ENCODE data around the gene DLGAP5.

Gene DLGAP5, protein sequence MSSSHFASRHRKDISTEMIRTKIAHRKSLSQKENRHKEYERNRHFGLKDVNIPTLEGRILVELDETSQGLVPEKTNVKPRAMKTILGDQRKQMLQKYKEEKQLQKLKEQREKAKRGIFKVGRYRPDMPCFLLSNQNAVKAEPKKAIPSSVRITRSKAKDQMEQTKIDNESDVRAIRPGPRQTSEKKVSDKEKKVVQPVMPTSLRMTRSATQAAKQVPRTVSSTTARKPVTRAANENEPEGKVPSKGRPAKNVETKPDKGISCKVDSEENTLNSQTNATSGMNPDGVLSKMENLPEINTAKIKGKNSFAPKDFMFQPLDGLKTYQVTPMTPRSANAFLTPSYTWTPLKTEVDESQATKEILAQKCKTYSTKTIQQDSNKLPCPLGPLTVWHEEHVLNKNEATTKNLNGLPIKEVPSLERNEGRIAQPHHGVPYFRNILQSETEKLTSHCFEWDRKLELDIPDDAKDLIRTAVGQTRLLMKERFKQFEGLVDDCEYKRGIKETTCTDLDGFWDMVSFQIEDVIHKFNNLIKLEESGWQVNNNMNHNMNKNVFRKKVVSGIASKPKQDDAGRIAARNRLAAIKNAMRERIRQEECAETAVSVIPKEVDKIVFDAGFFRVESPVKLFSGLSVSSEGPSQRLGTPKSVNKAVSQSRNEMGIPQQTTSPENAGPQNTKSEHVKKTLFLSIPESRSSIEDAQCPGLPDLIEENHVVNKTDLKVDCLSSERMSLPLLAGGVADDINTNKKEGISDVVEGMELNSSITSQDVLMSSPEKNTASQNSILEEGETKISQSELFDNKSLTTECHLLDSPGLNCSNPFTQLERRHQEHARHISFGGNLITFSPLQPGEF

DNA sequence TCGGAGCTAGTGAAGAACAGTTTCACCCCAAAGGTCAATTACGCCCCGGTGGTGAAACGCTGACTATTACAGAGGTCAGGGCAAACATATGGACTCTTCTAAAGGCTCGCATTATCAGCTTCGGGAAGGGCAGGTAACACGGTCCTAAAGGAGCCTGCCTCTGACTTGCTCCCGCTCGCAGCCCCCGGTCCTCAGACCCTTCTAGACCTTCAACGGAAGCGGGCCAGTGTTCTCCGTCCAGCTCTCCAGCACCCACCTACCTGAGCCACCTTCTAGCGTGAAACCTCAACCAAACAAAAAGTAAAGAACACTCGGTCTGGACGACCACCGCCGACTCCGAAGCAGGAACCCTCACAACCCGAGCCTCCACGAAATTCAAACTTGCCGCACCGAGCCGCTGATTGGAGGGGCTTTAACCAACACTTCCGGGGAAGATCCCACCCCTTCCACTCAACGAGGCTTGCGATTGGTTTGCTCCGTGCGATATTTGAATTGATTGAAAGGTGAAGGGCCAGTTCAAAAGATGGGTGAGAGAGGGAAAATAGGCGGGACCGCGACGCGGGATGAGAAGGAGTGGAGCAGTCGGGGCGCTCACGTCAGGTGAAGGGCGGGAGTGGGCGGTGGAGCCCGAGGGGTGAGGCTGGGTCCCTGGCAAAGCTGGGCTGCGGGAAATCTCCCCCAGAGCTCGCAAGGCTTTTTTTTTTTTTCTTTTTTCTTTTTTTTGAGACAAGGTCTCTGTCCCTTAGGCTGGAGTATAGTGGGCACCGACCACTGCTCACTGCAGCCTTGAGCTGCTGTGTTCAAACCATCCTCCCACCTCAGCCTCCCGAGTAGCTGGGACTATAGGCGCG is at the start of gene DLGAP5:
Gene DLGAP5, minus strand, starts transcription at position 383 of the 851 bp plus-strand sequence. CDS start 2,406 bp downstream, outside the sequence.
- Histone ChIP-seq H3K4me3 (ENCODE audit: low read depth in 1 of 2, low read length in 2 of 2) (peak within 1 kb of the TSS; percentile 9 to 74), H3K9ac (ENCODE audit: low read length) (peak within 1 kb of the TSS; percentile 23), H3K27ac (ENCODE audit: low read depth, low read length) (no peak within 1 kb of the TSS), H3K27me3 (ENCODE audit: control insufficient read depth in 1 of 2, insufficient read depth in 2 of 2, low read length in 2 of 2) (no peaks in the 10 kb centered on the region), H3K36me3 (ENCODE audit: insufficient read depth, low read length) (no peaks in the 10 kb centered on the region), H3K4me1 (ENCODE audit: insufficient read depth, low read length) (peaks cover 6% of the 10 kb centered on the region), H3K9me3 (ENCODE audit: low read length) (no peaks in the 10 kb centered on the region)

- H3K9me3 ChIP-seq (ENCODE audit: low read length), result no peaks in the 10 kb centered on the region
- H3K27ac ChIP-seq (ENCODE audit: low read depth, low read length), result no peak overlapping the region
- H3K4me3 ChIP-seq (ENCODE audit: low read depth in 1 of 2, low read length in 2 of 2), result no peak overlapping the region
- no peaks in the 10 kb centered on the region for H3K36me3 ChIP-seq (ENCODE audit: insufficient read depth, low read length)
- H3K27me3 ChIP-seq (ENCODE audit: control insufficient read depth in 1 of 2, insufficient read depth in 2 of 2, low read length in 2 of 2), result peaks cover 0 to 4% of the 10 kb centered on the region in 2 donors
- no peaks in the 10 kb centered on the region for H3K4me1 ChIP-seq (ENCODE audit: insufficient read depth, low read length)
- H3K9ac ChIP-seq (ENCODE audit: low read length), result no peak overlapping the region
Measured at GRCh38 chr14:55240526-55241178, 49.3 kb upstream of the DLGAP5 start.

- H3K27ac ChIP-seq (ENCODE audit: low read depth, low read length), result no peak overlapping the region
- H3K27me3 ChIP-seq (ENCODE audit: control insufficient read depth in 1 of 2, insufficient read depth in 2 of 2, low read length in 2 of 2), result peaks cover 0 to 4% of the 10 kb centered on the region in 2 donors
- H3K9ac ChIP-seq (ENCODE audit: low read length), result no peak overlapping the region
- H3K4me1 ChIP-seq (ENCODE audit: insufficient read depth, low read length), result no peaks in the 10 kb centered on the region
- H3K36me3 ChIP-seq (ENCODE audit: insufficient read depth, low read length), result no peaks in the 10 kb centered on the region
- no peak overlapping the region for H3K4me3 ChIP-seq (ENCODE audit: low read depth in 1 of 2, low read length in 2 of 2)
- no peaks in the 10 kb centered on the region for H3K9me3 ChIP-seq (ENCODE audit: low read length)
Measured at GRCh38 chr14:55239320-55239719, 47.9 kb upstream of the DLGAP5 start.

- Histone ChIP-seq H3K27me3 (ENCODE audit: control insufficient read depth in 1 of 2, insufficient read depth in 2 of 2, low read length in 2 of 2) (peaks cover 0 to 4% of the 10 kb centered on the region in 2 donors), H3K4me3 (ENCODE audit: low read depth in 1 of 2, low read length in 2 of 2) (no peak overlapping the region)
Measured at GRCh38 chr14:55238019-55238680, 46.8 kb upstream of the DLGAP5 start.

DNA sequence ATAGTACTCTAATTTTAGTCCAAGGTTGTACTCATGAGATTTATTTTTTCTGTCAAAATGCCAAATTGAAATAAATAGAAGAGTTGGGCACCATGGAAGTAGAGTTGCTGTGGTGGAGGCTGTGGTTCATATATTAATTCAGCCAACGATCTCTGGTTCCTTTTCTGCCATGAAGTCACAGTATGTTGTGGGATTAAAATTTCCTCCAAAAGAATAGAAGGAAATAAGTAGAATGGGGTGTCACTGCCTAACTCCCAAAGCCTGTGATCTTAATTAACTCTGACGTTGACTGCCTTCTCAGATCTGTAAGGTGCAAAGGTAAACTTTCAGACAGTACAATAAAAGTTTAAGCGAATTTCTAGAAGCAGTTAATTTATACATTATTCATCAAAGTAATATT is 42.2 kb upstream of the DLGAP5 start:
- H3K4me3 ChIP-seq (ENCODE audit: low read depth in 1 of 2, low read length in 2 of 2), result no peak overlapping the region
- no peaks in the 10 kb centered on the region for H3K9me3 ChIP-seq (ENCODE audit: low read length)
- no peaks in the 10 kb centered on the region for H3K4me1 ChIP-seq (ENCODE audit: insufficient read depth, low read length)
- no peak overlapping the region for H3K27ac ChIP-seq (ENCODE audit: low read depth, low read length)
- H3K27me3 ChIP-seq (ENCODE audit: control insufficient read depth in 1 of 2, insufficient read depth in 2 of 2, low read length in 2 of 2), result no peaks in the 10 kb centered on the region
- H3K36me3 ChIP-seq (ENCODE audit: insufficient read depth, low read length), result no peaks in the 10 kb centered on the region
- no peak overlapping the region for H3K9ac ChIP-seq (ENCODE audit: low read length)

More at GRCh38 chr14:55238019-55238680, 46.8 kb upstream of the DLGAP5 start:
- Histone ChIP-seq H3K36me3 (ENCODE audit: insufficient read depth, low read length) (no peaks in the 10 kb centered on the region), H3K27ac (ENCODE audit: low read depth, low read length) (no peak overlapping the region), H3K4me1 (ENCODE audit: insufficient read depth, low read length) (no peaks in the 10 kb centered on the region), H3K9ac (ENCODE audit: low read length) (no peak overlapping the region), H3K9me3 (ENCODE audit: low read length) (no peaks in the 10 kb centered on the region)

- H3K4me3 ChIP-seq (ENCODE audit: low read depth in 1 of 2, low read length in 2 of 2), result no peak overlapping the region
- H3K36me3 ChIP-seq (ENCODE audit: insufficient read depth, low read length), result no peaks in the 10 kb centered on the region
- no peaks in the 10 kb centered on the region for H3K4me1 ChIP-seq (ENCODE audit: insufficient read depth, low read length)
- H3K27ac ChIP-seq (ENCODE audit: low read depth, low read length), result no peak overlapping the region
- no peak overlapping the region for H3K9ac ChIP-seq (ENCODE audit: low read length)
- no peaks in the 10 kb centered on the region for H3K27me3 ChIP-seq (ENCODE audit: control insufficient read depth in 1 of 2, insufficient read depth in 2 of 2, low read length in 2 of 2)
- H3K9me3 ChIP-seq (ENCODE audit: low read length), result no peaks in the 10 kb centered on the region
Measured at GRCh38 chr14:55228261-55228660, 36.9 kb upstream of the DLGAP5 start.

- Histone ChIP-seq H3K4me3 (ENCODE audit: low read depth in 1 of 2, low read length in 2 of 2) (no peak overlapping the region), H3K9me3 (ENCODE audit: low read length) (no peaks in the 10 kb centered on the region), H3K9ac (ENCODE audit: low read length) (no peak overlapping the region), H3K4me1 (ENCODE audit: insufficient read depth, low read length) (no peaks in the 10 kb centered on the region), H3K27ac (ENCODE audit: low read depth, low read length) (no peak overlapping the region), H3K27me3 (ENCODE audit: control insufficient read depth in 1 of 2, insufficient read depth in 2 of 2, low read length in 2 of 2) (no peaks in the 10 kb centered on the region), H3K36me3 (ENCODE audit: insufficient read depth, low read length) (no peaks in the 10 kb centered on the region)
Measured at GRCh38 chr14:55223364-55223763, 32.0 kb upstream of the DLGAP5 start.

DNA sequence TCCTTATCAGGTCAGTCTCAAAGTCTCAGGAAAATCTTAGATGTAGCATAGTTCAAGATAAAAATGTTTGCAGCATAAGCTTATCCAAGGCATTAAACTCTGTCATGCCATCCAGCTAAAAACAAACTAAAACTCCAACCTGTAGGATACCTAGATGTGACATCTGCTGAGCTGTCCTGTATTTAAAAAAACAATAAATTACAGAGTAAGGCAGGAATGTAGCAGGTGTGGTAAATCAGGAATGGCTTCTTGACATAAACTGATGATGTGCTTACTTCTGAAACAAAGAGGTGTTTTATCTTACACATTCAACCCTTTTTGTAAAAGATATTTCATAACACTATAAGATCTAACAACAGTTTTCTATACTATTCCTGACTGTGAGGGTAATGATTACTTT is 30.6 kb upstream of the DLGAP5 start:
- H3K9ac ChIP-seq (ENCODE audit: low read length), result no peak overlapping the region
- no peaks in the 10 kb centered on the region for H3K4me1 ChIP-seq (ENCODE audit: insufficient read depth, low read length)
- H3K27ac ChIP-seq (ENCODE audit: low read depth, low read length), result no peak overlapping the region
- no peaks in the 10 kb centered on the region for H3K27me3 ChIP-seq (ENCODE audit: control insufficient read depth in 1 of 2, insufficient read depth in 2 of 2, low read length in 2 of 2)
- no peak overlapping the region for H3K4me3 ChIP-seq (ENCODE audit: low read depth in 1 of 2, low read length in 2 of 2)
- no peaks in the 10 kb centered on the region for H3K36me3 ChIP-seq (ENCODE audit: insufficient read depth, low read length)
- no peaks in the 10 kb centered on the region for H3K9me3 ChIP-seq (ENCODE audit: low read length)

GRCh38 chr14:55221186-55221585 is 29.8 kb upstream of the DLGAP5 start:
- H3K27ac ChIP-seq (ENCODE audit: low read depth, low read length), result no peak overlapping the region
- no peaks in the 10 kb centered on the region for H3K36me3 ChIP-seq (ENCODE audit: insufficient read depth, low read length)
- H3K27me3 ChIP-seq (ENCODE audit: control insufficient read depth in 1 of 2, insufficient read depth in 2 of 2, low read length in 2 of 2), result no peaks in the 10 kb centered on the region
- no peak overlapping the region for H3K4me3 ChIP-seq (ENCODE audit: low read depth in 1 of 2, low read length in 2 of 2)
- H3K9me3 ChIP-seq (ENCODE audit: low read length), result no peaks in the 10 kb centered on the region
- no peaks in the 10 kb centered on the region for H3K4me1 ChIP-seq (ENCODE audit: insufficient read depth, low read length)
- no peak overlapping the region for H3K9ac ChIP-seq (ENCODE audit: low read length)

DNA sequence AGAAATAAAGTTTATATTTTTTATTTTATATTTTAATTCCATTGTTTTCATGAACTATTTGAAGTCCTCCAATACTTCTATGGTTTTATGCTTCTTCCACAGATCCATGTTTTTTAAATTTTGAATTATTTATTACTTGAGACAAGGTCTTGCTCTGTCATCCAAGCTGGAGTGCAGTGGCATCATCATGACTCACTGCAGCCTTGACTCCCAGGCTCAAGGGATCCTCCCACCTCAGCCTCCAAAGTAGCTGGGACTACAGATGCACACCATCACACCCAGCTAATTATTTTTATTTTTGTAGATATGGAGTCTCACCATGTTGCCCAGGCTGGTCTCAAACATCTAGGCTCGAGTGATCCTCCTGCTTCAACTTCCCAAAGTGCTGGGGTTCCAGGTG is 28.8 kb upstream of the DLGAP5 start:
- Histone ChIP-seq H3K4me1 (ENCODE audit: insufficient read depth, low read length) (no peaks in the 10 kb centered on the region), H3K27me3 (ENCODE audit: control insufficient read depth in 1 of 2, insufficient read depth in 2 of 2, low read length in 2 of 2) (no peaks in the 10 kb centered on the region), H3K4me3 (ENCODE audit: low read depth in 1 of 2, low read length in 2 of 2) (no peak overlapping the region), H3K27ac (ENCODE audit: low read depth, low read length) (no peak overlapping the region), H3K36me3 (ENCODE audit: insufficient read depth, low read length) (no peaks in the 10 kb centered on the region), H3K9me3 (ENCODE audit: low read length) (no peaks in the 10 kb centered on the region), H3K9ac (ENCODE audit: low read length) (no peak overlapping the region)

Measured in muscle layer of colon (tissue), 2 donors.